ENCODE data around the gene FOXK1. TPM values are rescaled to one million over a fixed set of nuclear protein-coding genes. Genes with fewer than 3 reads are reported as not detected.

The FOXK1 gene
- total and polyA plus RNA-seq, 2 of the 13 experiments (the other 11 are each of a cell fraction or from before 2014, with no cell fraction given) = 4.6 to 8.8 TPM

- TF ChIP-seq ZNF83 (CRISPR knock-in tag; IDR thresholded peaks at IDR 0.05; ENCODE audit: borderline replicate concordance) (no peak; the same call in none of the 2 replicates), ZSCAN9 (CRISPR knock-in tag; IDR thresholded peaks at IDR 0.05; ENCODE audit: borderline replicate concordance) (peak; percentile 65; the same call in 1 of the 2 replicates), HOXA9 (CRISPR knock-in tag; IDR thresholded peaks at IDR 0.05; ENCODE audit: borderline replicate concordance) (peak; percentile 92; the same call in 1 of the 2 replicates), ZNF225 (CRISPR knock-in tag; IDR thresholded peaks at IDR 0.05) (no peak), RNF2 (conservative IDR thresholded peaks at IDR 0.05; ENCODE audit: low read depth) (peak; percentile 100), BRCA1 (CRISPR knock-in tag; IDR thresholded peaks at IDR 0.05) (peak; percentile 68; the same call in 1 of the 2 replicates), HOXD1 (CRISPR knock-in tag; IDR thresholded peaks at IDR 0.05) (peak; percentile 74; the same call in 1 of the 2 replicates), PAX8 (CRISPR knock-in tag; IDR thresholded peaks at IDR 0.05; ENCODE audit: borderline replicate concordance) (no peak; the same call in 1 of the 2 replicates), GABPA (IDR thresholded peaks at IDR 0.05; ENCODE audit: low read depth, low read length) (peak; percentile 72), GABPA (CRISPR knock-in tag; IDR thresholded peaks at IDR 0.05; ENCODE audit: low read depth) (peak; percentile 74), ERF (CRISPR knock-in tag; IDR thresholded peaks at IDR 0.05) (peak; percentile 91; the same call in 1 of the 2 replicates), HIC2 (CRISPR knock-in tag; IDR thresholded peaks at IDR 0.05; ENCODE audit: low read depth) (no peak; the same call in 1 of the 2 replicates), ZNF333 (CRISPR knock-in tag; IDR thresholded peaks at IDR 0.05; ENCODE audit: borderline replicate concordance) (0 out of 2 replicates have a peak, but pooled peaks have one; percentile 46)
- TF ChIP-seq, protein P1, sequence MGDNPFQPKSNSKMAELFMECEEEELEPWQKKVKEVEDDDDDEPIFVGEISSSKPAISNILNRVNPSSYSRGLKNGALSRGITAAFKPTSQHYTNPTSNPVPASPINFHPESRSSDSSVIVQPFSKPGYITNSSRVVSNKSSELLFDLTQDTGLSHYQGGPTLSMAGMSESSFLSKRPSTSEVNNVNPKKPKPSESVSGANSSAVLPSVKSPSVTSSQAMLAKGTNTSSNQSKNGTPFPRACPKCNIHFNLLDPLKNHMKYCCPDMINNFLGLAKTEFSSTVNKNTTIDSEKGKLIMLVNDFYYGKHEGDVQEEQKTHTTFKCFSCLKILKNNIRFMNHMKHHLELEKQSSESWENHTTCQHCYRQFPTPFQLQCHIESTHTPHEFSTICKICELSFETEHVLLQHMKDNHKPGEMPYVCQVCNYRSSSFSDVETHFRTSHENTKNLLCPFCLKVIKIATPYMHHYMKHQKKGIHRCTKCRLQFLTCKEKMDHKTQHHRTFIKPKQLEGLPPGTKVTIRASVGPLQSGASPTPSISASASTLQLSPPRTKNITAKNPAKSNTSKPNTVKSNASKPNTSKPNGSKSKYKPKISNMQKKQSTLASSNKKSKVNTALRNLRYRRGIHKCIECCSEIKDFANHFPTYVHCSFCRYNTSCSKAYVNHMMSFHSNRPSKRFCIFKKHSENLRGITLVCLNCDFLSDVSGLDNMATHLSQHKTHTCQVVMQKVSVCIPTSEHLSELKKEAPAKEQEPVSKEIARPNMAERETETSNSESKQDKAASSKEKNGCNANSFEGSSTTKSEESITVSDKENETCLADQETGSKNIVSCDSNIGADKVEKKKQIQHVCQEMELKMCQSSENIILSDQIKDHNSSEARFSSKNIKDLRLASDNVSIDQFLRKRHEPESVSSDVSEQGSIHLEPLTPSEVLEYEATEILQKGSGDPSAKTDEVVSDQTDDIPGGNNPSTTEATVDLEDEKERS (CRISPR knock-in tag; IDR thresholded peaks at IDR 0.05) = 0 out of 2 replicates have a peak, but pooled peaks have one; percentile 26
- TF ChIP-seq, protein P2, sequence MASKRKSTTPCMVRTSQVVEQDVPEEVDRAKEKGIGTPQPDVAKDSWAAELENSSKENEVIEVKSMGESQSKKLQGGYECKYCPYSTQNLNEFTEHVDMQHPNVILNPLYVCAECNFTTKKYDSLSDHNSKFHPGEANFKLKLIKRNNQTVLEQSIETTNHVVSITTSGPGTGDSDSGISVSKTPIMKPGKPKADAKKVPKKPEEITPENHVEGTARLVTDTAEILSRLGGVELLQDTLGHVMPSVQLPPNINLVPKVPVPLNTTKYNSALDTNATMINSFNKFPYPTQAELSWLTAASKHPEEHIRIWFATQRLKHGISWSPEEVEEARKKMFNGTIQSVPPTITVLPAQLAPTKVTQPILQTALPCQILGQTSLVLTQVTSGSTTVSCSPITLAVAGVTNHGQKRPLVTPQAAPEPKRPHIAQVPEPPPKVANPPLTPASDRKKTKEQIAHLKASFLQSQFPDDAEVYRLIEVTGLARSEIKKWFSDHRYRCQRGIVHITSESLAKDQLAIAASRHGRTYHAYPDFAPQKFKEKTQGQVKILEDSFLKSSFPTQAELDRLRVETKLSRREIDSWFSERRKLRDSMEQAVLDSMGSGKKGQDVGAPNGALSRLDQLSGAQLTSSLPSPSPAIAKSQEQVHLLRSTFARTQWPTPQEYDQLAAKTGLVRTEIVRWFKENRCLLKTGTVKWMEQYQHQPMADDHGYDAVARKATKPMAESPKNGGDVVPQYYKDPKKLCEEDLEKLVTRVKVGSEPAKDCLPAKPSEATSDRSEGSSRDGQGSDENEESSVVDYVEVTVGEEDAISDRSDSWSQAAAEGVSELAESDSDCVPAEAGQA (IDR thresholded peaks at IDR 0.05; ENCODE audit: low read depth) = peak; percentile 53; the same call in 1 of the 2 replicates
- TF ChIP-seq, protein P2 (CRISPR knock-in tag; IDR thresholded peaks at IDR 0.05; ENCODE audit: borderline replicate concordance) = peak; percentile 99
These were observed 40.2 kb upstream of the FOXK1 start (continued) for GRCh38 chr7:4641667-4642467.

Data from HepG2 (cell line).